HG02798 (cell line): ENCODE results near the gene COG7.
"Not testable (repeated sequence)": the region's sequence is repeated elsewhere in the genome, so short reads cannot be mapped to it uniquely, and the experiment has no call there.

Experiments used
- ATAC-seq: cut with Tn5 transposase; IDR thresholded peaks from one replicate; pipeline ENCODE4 v1.9.1; 2021; ENCODE audit warnings: mild to moderate bottlenecking; ENCODE audit not compliant: unreplicated experiment, poor library complexity

Gene COG7

DNA sequence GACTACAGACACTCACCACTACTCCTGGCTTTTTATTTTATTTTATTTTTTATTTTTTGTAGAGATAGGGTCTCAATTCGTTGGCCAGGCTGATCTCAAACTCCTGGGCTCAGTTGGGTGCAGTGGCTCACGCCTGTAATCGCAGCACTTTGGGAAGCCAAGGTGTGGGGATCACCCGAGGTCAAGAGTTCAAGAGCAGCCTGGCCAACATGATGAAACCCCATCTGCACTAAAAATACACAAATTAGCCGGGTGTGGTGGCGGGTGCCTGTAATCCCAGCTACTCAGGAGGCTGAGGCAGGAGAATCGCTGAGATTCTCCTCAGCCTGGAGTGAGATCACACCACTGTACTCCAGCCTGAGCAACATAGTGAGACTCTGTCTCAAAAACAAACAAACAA lies 86.6 kb downstream of the COG7 start:
- ATAC-seq, result not testable (repeated sequence)

DNA sequence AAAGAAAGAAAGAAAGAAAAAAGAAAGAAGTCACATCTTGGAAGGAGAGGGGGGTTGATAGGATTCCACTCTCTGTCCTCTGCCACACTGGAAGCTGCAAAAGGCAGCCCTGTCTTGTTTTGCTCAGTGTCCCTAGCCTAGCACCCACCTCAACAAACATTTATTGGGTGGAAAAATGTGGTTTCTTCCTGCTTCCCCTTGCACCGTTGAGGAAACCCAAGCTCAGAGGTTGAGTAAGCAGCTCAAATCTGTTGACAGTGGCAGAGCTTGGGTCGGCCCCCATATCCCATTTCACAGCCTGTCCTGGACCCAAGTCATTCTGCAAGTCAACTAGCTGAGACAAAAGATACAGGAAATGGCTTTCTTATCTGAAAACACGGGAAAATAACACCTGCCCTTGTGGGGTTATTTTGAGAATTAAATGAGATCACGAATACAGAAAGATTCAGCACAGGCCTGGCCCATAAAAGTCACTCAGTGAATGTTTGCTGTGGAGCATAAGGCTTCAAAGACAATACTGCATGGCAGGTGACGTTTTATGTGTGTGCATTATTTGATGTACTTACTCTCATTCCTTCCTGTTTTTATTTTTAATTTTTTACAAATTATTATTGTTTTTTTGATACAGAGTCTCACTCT lies 87.3 kb downstream of the COG7 start:
- ATAC-seq, result no peak

DNA sequence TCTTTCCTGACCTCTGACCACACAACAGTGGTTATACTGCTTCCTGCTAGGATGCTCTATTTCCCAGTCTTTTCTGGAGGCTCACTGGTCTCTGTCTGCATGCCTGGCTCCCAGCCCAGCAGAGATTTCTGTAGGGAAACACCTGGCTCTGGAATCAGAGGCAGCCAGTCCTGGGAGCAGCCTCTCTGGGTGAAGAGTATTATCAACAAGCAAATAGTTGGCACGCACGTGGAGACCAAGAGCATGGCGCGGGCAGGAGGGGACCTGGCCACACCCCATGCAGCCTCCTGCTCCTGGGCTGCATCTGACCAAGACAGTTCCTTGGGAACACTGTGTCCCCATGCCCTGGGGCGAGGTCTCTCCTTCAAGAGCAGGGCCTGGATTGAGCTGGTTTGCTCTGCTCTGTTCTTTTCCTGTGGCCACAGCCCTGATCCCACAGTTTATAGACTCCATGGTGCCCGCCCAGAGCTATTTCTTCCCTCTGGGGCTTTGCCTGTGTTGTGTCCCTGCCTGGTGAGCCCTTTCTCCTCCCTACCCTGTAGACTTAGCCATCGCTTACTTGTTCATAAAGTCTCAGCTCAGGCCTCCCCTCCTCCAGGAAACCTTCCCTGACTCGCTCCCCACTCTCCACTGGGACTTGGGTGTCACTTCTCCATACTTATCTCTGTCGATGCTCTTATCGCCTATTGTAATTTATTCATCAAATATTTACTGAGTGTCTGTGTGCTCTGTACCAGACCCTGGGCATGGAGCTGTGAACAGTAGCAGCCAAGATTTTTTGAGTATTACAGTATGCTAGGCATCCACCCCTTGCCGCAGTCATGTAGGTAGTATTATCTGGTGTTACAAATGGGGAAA lies 90.3 kb downstream of the COG7 start:
- ATAC-seq, result no peak

DNA sequence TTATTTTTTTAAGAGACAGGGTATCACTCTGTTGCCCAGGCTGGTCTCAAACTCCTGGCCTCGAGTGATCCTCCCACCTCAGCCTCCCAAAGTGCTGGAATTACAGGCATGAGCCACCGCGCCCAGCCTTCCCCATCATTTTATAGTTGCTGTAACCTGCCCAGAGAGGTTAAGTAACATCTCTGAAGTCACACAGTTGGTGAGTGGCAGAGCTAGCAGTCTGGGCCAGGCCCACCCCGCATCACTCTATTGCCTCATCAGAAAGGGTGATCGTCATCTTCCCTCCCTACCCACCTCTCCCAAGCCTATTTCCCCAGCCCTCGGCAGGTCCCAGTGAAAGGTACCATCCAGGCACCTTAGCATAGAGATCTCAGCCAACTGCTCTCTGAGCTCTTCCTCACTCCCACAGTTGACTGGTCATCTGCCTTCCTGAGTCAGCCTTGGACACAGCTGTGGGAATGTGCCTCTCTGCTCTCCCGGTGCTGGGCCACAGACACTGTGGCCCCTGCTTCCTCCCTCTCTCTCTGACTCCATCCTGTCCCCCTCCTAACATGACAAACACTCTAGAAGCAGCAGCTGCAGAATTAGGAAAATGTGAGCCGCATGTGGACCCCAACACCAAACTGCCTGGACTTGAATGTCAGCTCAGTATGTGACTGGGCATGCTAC lies 93.8 kb downstream of the COG7 start:
- no peak for ATAC-seq

DNA sequence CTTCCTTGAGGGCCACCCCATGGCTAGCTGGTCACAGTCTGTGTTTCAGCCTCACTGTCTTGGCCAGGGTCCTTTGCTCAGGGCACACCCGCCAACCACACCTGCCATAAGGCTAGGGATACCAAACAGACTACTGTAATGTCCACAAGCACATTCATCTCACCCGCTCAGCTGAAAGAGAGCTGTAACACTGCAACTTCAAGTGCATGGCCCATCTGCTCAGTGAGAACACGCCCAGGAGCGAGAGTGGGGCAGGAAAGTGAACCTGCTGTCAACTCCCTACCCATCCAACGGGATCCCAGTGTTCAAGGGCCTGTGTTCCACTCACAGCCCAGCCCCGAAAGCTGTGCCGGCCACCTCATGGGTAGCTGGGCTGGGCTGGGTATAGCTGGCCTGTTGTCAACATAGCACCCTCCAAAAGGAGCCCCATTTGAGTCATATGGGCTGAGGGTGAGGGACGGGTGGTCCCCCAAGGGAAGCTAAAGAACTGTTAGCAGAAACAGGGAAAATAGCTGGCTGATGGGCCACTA lies 95.2 kb downstream of the COG7 start:
- no peak for ATAC-seq

DNA sequence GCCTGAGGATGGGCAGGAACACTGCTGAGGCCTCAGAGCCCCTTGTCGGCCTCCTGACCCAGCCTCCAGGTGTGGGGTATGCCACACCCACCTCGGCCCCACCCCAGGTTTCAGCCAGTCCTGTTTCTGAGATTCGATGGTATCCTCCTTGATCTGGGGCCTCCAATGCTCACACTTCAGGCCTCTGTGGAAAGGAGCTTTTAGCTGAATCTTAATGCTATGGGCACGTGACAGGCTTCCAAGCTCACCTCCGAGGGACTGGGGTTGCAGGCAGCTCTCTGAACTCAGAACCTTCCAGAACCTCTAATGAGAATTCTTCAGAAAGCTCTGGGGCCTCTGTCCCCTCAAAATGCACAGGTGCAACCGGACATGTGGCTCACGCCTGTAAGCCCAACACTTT lies 96.0 kb downstream of the COG7 start:
- no peak for ATAC-seq

DNA sequence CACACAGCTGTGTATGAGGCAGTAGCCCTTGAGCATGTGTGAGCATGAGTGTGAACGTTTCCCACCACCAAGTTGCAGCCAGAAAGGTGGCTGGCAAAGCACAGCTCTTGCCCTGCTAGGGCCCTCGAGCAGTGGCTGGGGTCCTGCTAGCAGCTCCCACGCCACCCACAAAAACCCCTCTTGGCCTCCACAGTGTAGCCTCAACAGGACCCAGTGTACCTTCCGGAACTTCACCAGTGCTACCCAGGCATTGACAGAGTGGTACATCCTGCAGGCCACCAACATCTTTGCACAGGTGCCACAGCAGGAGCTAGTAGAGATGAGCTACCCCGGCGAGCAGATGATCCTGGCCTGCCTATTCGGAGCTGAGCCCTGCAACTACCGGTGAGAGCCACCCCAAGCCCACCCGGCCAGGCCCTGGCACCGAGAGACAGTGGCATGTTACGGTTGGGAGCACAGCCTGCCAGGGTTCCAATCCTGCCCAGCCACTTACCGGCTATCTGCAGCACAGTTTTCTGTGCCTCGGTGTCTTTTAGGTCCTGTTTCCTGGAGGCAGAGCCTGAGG lies 97.8 kb downstream of the COG7 start:
- no peak for ATAC-seq

DNA sequence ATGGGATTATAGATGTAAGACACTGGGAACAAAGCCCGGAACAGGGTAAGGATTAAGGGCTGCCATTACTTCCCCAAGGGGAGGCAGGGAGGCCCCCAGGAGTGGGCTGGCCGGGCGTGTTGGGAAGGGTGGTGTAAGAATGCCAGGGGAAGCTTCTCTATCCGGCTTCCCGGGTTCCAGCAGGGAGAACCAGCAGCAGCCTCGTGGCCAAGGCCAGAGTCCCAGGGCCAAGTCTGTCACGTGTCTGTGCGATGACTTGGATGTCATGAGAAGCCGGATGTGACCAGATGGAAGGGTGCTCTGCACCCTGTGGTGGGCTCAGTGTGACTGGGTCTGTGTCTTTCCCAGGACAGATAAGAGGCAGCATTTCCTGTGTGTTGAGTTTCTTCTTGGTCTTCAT lies 98.7 kb downstream of the COG7 start:
- no peak for ATAC-seq

DNA sequence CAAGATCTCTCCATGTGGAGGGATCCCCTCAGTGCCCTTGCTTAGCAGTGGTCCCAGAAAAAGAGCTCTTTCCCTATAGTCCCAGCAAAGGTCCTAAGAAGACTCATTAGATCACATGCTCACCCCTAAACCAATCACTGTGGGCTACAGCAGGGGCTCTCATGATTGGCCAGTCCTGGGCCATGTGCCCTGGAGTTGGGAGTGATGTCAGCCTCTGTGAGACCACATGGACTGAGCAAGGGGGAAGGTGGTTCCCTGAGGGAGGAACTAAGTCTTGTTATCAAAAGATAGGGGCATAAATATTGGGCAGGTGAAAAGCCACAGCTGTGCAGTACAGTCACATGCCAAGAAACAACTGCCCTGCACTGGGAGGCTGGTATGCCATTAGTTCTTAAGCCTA lies 99.5 kb downstream of the COG7 start:
- ATAC-seq, result no peak

DNA sequence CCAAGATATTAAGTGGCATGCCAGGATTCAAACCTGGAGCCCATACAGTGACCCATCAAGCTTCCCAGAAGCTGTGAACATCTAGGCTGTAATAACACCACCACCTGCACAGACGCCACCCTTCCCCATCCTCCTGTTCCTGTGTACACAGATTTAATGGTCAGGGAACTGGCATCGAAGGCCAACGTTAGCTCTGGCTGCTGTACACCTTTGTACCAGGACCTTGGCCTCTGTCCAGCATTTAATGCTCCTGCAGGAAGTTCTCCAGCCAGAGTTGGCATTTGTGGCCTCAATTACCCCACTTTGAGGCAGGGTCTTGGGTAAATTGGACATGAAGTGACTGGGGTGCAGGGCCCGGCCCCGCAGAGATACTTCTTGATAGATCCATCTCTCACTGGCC lies 101.6 kb downstream of the COG7 start:
- ATAC-seq, result no peak

DNA sequence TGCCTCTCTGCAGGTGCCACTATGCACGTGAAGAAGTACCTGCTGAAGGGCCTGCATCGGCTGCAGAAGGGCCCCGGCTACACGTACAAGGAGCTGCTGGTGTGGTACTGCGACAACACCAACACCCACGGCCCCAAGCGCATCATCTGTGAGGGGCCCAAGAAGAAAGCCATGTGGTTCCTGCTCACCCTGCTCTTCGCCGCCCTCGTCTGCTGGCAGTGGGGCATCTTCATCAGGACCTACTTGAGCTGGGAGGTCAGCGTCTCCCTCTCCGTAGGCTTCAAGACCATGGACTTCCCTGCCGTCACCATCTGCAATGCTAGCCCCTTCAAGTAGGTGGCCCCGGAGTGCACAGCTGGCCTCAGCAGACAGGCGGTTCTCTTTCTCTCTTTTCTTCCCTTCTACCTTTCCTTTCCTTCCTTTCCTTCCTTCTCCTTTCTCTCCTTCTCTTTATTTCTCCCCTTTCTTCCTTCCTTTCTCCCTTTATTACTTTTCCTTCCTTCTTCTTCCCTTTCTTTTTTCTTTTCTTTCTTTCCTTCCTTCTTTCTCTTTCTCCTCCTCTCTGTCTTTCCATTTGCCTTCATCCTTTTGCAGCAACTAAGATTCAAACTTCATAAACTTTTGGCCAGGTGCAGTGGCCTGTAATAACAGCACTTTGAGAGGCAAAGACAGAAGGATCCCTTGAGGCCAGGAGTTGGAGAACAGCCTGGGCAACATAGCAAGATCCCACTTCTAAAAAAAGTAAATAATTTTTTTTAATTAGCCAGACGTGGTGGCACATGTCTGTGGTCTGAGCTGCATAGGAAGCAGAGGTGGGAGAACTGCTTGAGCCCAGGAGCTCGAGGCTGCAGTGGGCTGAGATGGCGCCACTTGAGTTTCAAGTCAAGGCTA lies 104.2 kb downstream of the COG7 start:
- no peak for ATAC-seq

DNA sequence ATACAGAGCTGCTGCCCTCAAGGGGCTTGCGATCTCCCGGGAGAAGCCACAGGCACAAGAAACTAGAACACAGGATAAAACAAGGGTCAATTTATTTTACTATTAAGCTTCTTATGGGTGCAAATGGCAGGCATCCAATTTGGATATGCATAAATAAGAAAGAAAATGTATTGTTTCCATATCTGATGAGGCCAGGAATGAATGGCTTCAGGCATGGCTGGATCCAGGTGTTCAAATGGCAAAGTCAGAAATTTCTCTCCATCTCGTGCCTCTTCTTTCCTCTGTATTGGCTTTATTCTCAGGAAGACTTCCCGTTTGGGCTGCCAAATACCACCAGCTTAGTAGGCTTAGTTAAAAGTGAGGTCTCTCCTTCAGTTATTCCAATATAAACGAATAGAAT lies 107.8 kb downstream of the COG7 start:
- ATAC-seq, result no peak

DNA sequence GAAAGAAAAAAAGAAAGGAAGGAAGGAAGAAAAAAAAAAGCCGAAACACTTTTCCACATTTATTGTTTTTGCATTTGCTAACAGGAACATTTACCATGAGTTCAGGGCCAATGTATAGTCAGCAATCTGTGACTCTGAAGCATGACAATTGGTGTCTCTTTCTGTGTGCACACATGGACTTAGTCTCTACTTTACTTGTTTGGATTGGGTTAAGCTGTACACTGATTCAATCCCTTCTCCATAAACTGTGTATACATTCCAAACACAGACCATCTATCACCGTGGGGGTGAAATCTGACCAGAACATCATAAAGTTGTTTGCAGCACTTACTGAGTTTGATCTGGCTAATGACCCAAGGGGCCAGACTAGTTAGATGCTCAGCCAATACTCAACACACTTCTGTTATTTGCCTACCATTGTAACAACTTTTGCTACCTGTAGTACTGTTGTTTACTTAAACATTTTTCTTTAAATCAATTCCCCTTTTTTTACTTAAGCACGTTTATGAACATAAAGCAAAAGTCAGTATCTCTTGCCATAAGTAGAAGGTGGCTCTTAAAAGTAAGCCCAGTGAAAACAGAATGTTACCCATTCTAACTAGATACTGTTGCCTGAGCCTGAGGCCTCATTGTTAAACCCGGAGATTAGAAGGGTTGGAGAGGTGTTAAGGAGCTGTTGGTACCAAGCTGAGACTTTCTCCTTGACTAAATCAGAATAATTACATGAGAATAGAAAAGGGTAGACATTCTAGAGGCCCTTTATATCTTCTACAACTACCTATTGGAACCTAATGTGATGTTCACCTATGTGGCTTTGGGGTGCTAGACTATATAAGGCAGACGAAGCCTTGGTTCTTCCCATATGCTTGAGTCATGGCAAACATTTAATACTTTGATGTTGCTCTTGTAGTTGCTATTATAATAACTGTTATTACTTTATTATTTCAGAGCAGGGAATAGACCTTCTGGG lies 109.1 kb downstream of the COG7 start:
- ATAC-seq, result no peak

DNA sequence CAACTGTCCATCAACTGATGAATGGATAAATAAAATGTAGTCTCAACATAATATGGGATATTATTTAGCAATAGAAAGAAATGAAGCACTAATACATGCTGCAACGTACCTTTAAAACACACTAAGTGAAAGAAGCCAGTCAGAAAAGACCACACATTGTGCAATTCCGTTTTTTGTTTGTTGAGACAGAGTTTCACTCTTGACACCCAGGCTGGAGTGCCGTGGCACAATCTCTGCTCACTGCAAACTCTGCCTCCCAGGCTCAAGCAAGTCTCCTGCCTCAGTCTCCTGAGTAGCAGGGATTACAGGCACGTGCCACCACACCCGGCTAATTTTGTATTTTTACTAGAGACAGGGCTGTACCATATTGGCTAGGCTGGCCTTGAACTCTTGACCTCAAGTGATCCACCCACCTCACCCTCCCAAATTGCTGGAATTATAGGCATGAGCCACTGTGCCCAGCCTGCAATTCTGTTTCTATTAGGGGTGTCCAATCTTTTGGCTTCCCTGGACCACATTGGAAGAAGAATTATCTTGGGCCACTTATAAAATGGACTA lies 110.8 kb downstream of the COG7 start:
- ATAC-seq, result no peak

DNA sequence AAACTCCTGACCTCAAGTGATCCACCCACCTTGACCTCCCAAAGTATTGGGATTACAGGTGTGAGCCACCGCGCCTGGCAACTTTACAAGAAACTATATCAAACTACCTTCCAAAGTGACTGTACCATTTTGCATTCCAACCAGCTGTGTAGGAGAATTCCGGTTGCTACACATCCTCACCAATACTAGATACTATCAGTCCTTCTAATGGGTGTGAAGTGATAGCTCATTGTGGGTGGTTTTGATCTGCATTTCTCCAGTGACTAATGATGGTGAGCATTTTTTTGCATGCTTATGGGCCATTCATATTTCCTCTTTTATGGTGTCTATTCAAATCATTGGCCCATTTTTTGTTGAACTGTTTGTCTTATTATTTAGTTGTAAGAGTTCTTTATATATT lies 113.2 kb downstream of the COG7 start:
- ATAC-seq, result no peak
